Panc1 (cell line): ENCODE data around the gene EMSY. TPM values are rescaled to one million over a fixed set of nuclear protein-coding genes. Genes with fewer than 3 reads are reported as not detected.

Experiments
- ATAC-seq: fragments of 200-7000 bp; cut with Tn5 transposase; 2 replicates; pipeline ENCODE4 v1.9.1; 2020; ENCODE audit warnings: mild to moderate bottlenecking, moderate library complexity
- BruUV-seq: library from RNA; stranded (reverse); fragments of 400-500 nt; replicated peaks from 2 replicates; lab custom pipeline; 2021; lab: Mats Ljungman, UMichigan
- CTCF ChIA-PET: fragments of 300-600 bp; sonication (Branson Sonifier 250); formaldehyde crosslinking; loops from one replicate; lab custom pipeline; 2022; ENCODE audit warnings: antibody characterized with exemption; lab: Charles Lee
- POLR2A ChIA-PET: fragments of 300-600 bp; sonication (Branson Sonifier 250); formaldehyde crosslinking; loops from one replicate; lab custom pipeline; 2022; ENCODE audit warnings: antibody characterized with exemption; lab: Charles Lee
- DNase-seq: peaks from one replicate; pipeline ENCODE4 v3.0.0-alpha.2; 2010; ENCODE audit warnings: low read depth, low spot score
- H3K27ac ChIP-seq: 2 replicates; pipeline ENCODE4 v1.5.1; 2011; ENCODE audit warnings: mild to moderate bottlenecking, low read length, inconsistent platforms
- H3K27me3 ChIP-seq: fragments of 200-500 bp; sonication (Bioruptor generic); 2 replicates; pipeline ENCODE4 v1.6.0; 2014; ENCODE audit warnings: low read length, inconsistent platforms; ENCODE audit not compliant: control insufficient read depth, insufficient read depth
- H3K36me3 ChIP-seq: fragments of 200-500 bp; sonication (Bioruptor generic); 2 replicates; pipeline ENCODE4 v1.5.1; 2014; ENCODE audit warnings: inconsistent platforms, mild to moderate bottlenecking, low read length, moderate library complexity; ENCODE audit not compliant: control insufficient read depth, insufficient read depth
- H3K4me1 ChIP-seq: 2 replicates; pipeline ENCODE4 v1.5.1; 2011; ENCODE audit warnings: inconsistent platforms, mild to moderate bottlenecking, low read length, moderate library complexity; ENCODE audit not compliant: control insufficient read depth, insufficient read depth
- H3K4me3 ChIP-seq, 2 experiments: 2 replicates each; pipeline ENCODE4 v1.5.1; 2011 to 2012; ENCODE audit warnings: low read depth in 2 of 2, low read length in 2 of 2, mild to moderate bottlenecking in 2 of 2, inconsistent platforms in 1 of 2, moderate library complexity in 1 of 2
- H3K9me3 ChIP-seq: fragments of 200-500 bp; sonication (Bioruptor generic); 2 replicates; pipeline ENCODE4 v1.5.1; 2014; ENCODE audit warnings: low read depth, mild to moderate bottlenecking, inconsistent platforms, low read length, moderate library complexity; ENCODE audit not compliant: control insufficient read depth, insufficient read depth
- CTCF ChIP-seq: fragments of 450-650 bp; IDR thresholded peaks from 2 replicates; pipeline ENCODE4 v1.5.1; 2017; ENCODE audit warnings: mild to moderate bottlenecking
- POLR2AphosphoS5 ChIP-seq: IDR thresholded peaks from 2 replicates; pipeline ENCODE4 v1.6.1; 2012; ENCODE audit warnings: mild to moderate bottlenecking, low read depth, low read length, moderate library complexity
- REST ChIP-seq, 2 experiments: IDR thresholded peaks; 2 replicates each; pipeline ENCODE4 v1.6.1; 2011 to 2012; ENCODE audit warnings: low read depth in 2 of 2, control low read depth in 1 of 2, low read length in 1 of 2, mild to moderate bottlenecking in 1 of 2, moderate library complexity in 1 of 2; ENCODE audit not compliant: insufficient read depth in 1 of 2
- SIN3A ChIP-seq: IDR thresholded peaks from 2 replicates; pipeline ENCODE4 v1.6.1; 2012; ENCODE audit warnings: low read depth, mild to moderate bottlenecking, low read length, moderate library complexity, borderline replicate concordance; ENCODE audit not compliant: insufficient read depth
- TCF7L2 ChIP-seq: IDR thresholded peaks from 2 replicates; pipeline ENCODE4 v1.6.1; 2011; ENCODE audit warnings: mild to moderate bottlenecking, low read depth, low read length, inconsistent platforms
- in situ Hi-C: cut with HindIII; loops from 2 replicates; pipeline ENCODE4 v1.10.0; 2016; ENCODE audit warnings: low sequenced_read_pairs, low pct_unique_long_range_greater_than_20kb
- intact Hi-C: fragments of 100-400 bp; cut with micrococcal nuclease; formaldehyde crosslinking; loops from one replicate; pipeline ENCODE4 v1.10.0; 2022; ENCODE audit not compliant: unreplicated experiment
- total RNA-seq: library from RNA; stranded (reverse); gene quantifications from one replicate; pipeline ENCODE4 v1.2.1, GENCODE V29; 2021; ENCODE audit not compliant: unreplicated experiment

EMSY gene
- total RNA-seq, 1 experiment from 2014 or later, result 26.4 TPM

- Histone ChIP-seq H3K36me3 (no peaks in the 10 kb centered on the region), H3K9me3 (no peaks in the 10 kb centered on the region), H3K27ac (no peak overlapping the region), H3K4me3 (no peak overlapping the region), H3K4me1 (no peaks in the 10 kb centered on the region), H3K27me3 (peaks cover 6% of the 10 kb centered on the region; the same call in 1 of the 2 replicates)
- no peak for DNase-seq
- ChIA-PET POLR2A (interaction anchor here (0.6 kb wide), 1 partner anchor 11 kb away, joined by 3 read pairs; no protein-coding TSS in a partner anchor), CTCF (no interaction called here)
- intact Hi-C loops, result no loop called here
- ATAC-seq, result no peak
- no TSS peak for BruUV-seq
- in situ Hi-C loops, result no loop called here
- TF ChIP-seq REST (IDR thresholded peaks at IDR 0.05; ENCODE audit: insufficient read depth in 1 of 2, low read depth in 2 of 2, low read length in 1 of 2), result no peak
- no peak for TF ChIP-seq TCF7L2
- no peak for TF ChIP-seq SIN3A
- TF ChIP-seq POLR2AphosphoS5, result no peak
- no peak for TF ChIP-seq CTCF
Measured at GRCh38 chr11:76424891-76425290, 19.9 kb upstream of the EMSY start.

GRCh38 chr11:76426660-76427059 is 18.2 kb upstream of the EMSY start:
- no peak for DNase-seq
- TF ChIP-seq TCF7L2 (no peak), REST (IDR thresholded peaks at IDR 0.05; ENCODE audit: insufficient read depth in 1 of 2, low read depth in 2 of 2, low read length in 1 of 2) (no peak), CTCF (no peak), POLR2AphosphoS5 (no peak), SIN3A (no peak)
- no peaks in the 10 kb centered on the region for H3K9me3 ChIP-seq
- no peak for ATAC-seq
- ChIA-PET POLR2A (no interaction called here), CTCF (no interaction called here)
- intact Hi-C loops (no loop called here), in situ Hi-C loops (no loop called here)
- no peak overlapping the region for H3K4me3 ChIP-seq
- no peak overlapping the region for H3K27ac ChIP-seq
- no peaks in the 10 kb centered on the region for H3K36me3 ChIP-seq
- no peaks in the 10 kb centered on the region for H3K4me1 ChIP-seq
- BruUV-seq, result no TSS peak
- H3K27me3 ChIP-seq, result peaks cover 6% of the 10 kb centered on the region; the same call in 1 of the 2 replicates
